NCI-H2107 (cell line): Measurements from ENCODE around the gene RAMP3.
"Not testable (repeated sequence)": the region's sequence is repeated elsewhere in the genome, so short reads cannot be mapped to it uniquely, and the experiment has no call there.

ENCODE experiments used
- DNase-seq: peaks from one replicate; lab custom pipeline; 2025; lab: John Stamatoyannopoulos, UW

RAMP3 gene

DNA sequence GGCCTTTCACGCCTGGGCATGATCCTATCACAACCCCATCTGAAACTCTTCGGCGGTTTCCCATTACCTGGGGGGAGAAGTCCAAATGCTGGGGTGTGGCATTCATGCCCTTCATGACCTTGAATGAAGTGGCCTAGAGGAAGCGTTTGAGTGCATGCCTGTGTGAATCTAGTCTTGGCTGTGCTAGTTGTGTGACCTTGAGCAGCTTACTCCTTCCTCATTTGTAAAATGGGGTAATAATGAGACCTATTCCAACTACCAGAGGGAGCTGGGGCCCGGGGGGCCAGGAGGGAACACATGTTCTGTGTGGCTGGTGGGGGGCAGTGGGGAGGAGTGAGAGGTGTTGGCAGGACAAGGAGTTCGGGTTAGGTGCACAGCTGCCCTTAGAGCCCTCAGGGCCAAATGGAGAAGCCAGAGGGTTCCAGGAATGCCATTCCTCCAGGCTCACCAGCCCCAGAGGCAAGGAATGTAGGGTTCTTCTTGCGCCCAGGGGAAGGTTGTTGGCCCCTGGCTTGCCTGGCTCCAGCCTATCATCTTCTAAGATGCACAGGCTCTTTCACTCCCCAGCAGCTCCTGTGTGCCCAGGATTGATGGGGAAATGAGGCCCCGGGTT, 24.8 kb upstream of the RAMP3 start:
- DNase-seq = no peak

DNA sequence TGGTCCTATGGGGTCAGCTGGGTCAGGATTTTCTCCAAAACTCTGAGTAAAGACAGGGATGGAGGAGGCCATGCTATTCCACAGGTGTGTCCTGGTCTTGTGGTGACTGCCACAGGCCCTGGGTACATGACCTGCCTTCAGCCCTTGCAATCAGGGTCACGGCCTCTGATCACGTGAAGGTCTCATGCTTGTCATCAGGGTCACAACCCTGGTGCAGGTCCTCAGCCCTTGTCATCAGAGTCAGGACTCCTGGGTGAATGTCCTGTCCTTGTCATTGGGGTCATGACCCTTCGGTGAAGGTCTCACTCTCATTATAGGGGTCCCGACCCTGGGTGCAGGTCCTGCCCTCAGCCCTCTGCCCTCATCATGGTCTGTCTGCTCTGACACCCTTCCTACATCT, 24.2 kb upstream of the RAMP3 start:
- no peak for DNase-seq

DNA sequence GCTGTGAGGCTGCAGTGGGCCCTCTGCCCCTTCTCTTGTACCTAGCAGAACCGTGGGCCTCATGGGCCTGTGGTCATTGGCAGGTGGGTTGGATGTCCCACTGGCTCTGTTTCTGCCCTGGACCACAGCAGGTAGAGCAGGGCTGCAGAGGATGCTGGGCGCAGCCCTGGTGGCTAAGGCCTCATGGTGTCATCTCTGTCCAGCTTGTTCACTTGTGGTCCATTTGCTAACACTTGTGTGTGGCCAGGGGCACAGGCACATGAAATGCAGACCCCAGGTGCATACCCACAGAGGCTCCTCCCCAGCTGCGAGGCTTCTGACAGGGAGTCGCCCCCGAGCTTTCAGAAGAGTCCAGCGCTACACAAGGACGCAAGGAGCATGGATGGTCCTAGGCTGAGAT, 23.7 kb upstream of the RAMP3 start:
- no peak for DNase-seq

DNA sequence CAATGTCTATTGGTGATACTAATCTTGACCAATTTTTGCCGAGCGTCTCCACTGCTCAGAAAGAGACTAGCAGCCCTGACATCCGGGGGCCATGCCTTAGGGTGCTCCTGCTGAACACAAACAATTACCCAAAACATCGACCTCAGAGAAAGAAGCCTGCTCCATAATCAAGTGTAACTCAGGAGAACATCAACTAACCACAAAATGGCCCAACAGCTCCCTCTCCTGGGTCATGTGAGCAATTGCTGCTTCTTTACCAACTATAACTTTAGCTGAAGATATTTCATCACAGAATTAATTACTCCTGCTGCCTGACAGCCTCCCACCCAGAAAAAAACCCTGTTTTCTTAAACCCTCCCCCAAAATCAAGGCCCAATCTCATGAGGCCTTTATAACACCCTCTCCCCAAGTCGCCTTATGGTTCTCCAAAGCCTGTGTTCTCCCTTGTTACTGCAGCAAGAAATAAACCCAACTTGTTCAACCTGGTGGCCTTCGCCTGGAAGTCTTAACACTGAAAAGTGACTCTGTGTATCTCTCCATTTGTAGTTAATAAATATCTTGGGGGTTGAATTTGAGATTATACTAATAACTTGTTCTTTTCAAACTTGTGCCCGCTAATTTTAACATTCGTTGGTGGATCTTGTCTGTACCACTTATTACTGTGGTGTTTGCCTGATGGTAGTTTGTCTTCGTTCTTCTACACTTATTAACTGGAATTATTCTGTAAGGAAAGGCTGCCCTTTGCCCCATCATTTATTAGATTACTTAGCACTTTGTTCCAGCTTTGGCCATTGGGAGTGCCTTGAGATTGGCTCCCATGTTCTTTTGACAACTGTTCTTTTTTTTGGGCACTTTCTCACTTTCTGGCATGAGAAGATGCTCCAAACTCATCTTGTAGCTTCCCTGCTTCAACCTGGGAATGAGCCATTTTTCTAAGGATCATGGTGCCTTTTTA, 21.2 kb upstream of the RAMP3 start:
- peak; percentile 42 for DNase-seq

DNA sequence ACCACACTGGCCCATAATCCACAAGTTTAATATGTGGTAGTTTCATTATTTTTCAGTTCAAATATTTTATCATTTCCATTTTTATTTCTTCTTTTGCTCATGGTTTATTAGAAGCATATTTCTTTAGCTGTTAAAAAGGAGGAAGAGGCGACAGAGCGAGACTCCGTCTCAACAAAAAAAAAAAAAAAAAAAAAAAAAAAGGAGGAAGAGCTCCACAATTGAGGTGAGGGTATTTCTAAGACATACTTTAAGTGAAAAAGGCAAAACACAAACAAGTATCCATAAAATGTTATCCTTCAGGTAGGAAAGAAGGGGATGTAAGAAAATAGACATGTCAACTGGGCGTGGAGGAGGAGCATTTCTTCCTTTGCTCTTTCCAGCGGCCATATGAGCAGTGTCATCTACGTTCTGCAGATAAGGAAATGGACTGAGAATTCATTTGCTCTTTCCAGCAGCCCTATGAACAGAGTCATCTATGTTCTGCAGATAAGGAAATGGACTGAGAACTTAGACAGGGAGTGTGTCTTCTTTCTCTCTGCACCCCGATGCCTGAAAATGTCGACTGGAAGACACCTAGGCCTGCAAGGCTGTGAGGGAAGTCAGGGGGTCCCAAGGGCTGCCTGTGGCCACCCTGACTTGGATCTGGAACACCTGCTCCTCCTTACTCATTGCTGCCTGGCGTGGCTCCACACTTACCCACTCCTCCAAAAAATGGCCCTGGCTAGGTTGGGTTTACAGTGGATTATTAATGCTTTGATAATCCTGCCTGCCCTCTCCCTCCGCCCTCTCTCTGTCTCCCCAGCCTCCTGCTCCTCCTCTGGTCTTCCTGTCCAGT, 18.9 kb upstream of the RAMP3 start:
- DNase-seq = no peak

DNA sequence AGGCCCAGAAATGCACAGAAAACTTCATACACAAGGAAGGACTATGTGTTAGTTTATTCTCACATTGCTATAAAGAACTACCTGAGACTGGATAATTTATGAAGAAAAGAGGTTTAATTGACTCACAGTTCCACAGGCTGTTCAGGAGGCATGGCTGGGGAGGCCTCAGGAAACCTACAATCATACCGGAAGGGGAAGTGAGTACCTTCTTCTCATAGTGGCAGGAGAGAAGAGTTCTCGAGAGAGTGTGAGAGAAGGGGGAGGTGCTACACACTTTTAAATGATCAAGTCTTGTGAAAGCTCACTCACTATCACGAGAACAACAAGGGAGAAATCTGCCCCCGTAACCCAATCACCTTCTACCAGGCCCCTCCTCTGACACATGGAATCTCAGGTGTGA, 16.8 kb upstream of the RAMP3 start:
- no peak for DNase-seq

DNA sequence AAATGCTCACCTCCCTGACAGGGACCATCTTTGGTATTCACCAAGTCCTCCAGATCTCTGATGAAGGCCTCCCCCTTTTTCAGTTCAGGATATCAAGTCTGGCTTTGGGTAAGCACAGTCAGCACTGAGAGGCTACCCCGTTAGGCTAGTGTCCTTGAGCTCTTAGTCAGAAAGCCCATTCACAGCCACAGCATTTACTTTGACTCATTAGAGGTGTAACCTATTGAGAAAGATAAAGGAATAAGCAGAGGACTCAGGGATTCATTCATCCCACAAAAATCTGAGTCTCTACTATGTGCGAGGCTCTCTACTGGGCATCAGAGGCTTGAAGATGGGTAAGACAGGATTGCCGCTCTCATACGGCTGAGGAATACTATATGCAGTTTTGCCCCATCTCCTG, 14.0 kb upstream of the RAMP3 start:
- no peak for DNase-seq

DNA sequence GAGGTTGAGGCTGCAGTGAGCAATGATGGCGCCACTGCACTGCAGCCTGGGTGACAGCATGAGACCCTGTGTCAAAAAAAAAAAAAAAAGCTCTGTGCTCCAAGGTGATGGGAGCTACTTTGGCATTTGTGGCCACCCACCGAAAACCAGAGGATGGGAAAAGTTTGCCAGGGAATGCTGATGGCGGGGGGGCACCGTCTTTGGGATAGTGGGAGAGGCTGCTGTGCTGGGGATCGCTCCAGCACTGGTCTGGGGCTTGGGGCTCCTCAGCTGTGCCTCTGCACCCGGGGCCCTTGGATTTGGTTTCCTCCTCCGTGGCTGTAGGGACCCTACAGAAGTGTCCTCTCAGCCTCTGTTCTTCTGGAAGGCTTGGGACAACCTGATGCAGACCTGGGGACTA, 11.7 kb upstream of the RAMP3 start:
- no peak for DNase-seq

DNA sequence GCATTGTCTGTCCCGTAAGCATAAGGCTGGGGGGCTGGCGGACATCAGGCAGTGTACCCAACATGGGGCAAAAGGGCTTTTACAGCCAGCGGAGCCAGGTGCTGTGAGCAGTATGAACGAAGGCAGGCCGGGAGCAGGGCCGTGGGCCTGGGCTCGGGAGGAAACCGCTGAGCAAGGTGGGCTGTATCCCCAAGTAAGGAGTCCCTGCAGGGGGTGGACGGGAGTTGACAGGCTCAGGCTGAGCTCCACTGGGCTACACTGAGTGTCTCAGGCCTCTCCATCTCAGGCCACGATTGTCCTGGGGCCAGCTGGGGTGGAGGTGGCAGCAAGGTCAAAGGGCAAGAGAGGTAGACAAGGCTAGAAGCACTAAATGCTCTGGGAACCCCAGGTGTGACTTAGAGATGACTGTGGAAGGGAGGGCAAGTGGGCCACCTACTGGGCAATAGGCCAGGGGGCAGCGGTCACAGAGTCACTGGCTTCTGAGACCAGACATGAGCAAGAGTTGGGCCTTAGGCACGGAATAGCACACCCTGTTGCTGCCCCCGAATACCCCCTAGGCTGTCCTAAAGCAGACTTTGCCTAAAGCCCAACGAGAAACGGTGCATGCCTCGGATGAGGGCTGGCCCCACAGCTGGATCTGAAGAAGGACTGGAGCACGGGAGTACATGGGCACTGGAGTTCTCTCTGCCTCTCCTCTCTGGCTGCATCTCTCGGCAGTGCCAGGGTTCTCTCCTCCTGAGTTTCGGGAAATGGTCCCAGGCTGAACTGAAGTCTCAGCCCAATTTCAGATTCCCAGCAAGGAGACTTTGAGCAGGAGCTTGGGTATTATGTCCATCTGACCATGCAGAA, 10.8 kb upstream of the RAMP3 start:
- no peak for DNase-seq

DNA sequence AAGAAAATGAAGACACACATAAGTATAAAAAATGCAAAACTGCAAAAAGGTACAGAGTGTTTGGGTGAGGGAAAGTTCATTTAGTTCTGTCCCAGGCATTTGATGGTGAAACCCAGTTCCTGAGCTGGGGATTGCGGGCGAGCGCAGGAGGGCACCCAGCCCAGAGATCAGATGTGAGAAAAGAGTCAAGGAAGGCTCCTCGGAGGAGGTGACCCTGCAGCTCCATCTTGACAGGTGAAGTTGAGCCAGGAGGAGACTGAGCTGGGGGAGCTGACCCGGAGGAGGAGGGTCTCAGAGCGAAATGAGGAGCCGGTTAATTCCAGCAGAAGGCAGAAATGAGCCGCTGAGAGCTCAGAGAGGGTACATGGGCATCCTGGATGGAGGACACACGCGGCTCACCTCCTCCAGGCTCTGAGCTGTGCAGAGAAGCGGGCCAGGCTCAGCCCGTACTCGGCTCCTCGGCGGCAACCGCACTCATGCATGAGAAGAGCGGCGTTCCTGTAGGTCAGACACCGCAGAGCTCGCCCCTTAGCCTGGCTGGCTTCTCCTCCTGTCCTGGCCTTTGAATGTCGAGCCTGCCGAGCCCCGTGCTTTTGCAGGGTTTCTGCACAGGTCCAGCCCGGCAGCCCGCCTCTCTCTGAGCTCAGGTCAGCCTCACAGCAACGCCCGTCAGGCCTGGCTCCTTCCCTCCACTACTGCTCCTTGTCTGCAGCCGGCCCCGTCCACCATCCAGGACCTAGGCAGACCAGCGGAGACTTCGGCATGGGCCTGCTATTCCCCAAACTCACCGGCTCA, 9.5 kb upstream of the RAMP3 start:
- DNase-seq = no peak

DNA sequence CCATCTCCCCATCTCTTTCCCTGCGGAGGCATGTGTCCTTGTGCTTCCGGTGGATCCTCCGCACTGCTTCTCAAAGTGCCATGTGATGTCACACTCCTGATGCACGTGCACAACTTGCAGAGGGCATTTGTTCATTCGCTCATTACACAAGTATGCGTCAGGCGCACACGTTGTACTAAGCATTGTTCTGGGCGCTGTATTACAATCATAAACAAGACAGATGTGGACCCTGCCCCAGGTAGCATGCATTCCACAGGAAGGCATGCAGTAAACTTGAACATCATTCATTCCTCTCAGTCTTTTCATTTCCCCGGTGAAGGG, 9.0 kb upstream of the RAMP3 start:
- no peak for DNase-seq

DNA sequence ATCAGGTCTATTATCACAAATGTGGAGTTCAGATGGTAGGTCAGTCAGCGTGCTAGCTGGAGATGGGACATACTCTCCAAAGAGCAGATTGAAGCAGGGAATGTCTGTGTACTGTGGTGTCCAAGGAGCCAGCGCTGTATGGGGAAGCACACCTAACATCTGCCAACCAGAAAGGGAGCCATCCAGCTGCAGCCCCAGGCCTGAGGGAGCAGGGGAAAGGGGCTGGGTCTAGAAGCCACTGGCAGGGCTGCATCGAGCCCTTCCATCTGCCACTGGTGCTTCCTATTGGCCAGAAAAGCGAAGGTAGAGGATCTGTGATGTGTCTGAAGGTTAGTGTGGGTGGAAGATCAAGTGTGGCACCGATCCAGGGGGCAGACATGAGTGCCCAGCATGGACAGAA, 8.0 kb upstream of the RAMP3 start:
- no peak for DNase-seq

DNA sequence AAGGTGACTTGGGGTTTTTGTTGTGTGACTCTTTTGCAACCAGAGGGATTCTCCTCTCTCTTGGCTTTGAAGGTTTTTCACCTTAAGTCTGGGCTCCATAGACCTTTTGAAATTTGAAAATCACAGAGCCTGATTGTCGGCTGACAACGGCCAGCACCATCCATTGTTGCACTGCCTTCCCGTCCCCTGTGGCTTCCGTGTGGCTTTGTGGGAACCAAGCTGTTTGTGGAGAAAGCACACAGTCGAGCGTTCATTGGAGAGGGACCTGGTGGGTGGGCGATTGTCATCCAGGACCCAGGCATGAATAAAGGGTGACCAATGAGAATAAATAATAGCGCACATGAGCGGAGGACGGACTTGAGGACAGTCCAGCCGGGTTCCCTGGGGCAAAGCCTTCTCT, 7.4 kb upstream of the RAMP3 start:
- no peak for DNase-seq

DNA sequence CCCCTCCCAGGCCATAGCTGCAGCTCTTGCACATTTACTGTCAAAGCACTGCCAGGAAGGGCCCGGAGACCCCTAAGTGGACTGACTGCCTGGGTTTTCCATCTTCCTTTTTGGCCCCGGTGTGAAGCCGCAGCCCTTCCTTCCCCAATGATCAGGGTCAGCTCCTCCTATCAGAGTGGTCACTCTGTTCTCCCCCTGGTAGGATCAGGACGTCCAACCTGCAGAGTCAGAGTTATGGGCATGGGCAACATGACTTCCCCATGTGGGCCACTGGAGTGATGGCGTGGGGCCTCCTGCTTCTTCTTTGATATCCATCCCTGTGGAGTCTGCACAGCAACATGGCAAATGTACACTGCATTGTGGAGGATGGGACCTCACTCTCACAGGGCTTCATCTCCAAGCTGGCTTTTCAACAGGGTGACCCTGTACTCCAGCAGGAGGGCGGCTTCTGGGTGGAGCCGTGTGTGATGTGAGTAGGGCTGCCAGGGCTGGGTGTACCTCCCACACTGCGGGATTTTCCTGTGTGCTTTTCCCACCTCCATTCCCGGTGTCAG, 6.4 kb upstream of the RAMP3 start:
- no peak for DNase-seq

DNA sequence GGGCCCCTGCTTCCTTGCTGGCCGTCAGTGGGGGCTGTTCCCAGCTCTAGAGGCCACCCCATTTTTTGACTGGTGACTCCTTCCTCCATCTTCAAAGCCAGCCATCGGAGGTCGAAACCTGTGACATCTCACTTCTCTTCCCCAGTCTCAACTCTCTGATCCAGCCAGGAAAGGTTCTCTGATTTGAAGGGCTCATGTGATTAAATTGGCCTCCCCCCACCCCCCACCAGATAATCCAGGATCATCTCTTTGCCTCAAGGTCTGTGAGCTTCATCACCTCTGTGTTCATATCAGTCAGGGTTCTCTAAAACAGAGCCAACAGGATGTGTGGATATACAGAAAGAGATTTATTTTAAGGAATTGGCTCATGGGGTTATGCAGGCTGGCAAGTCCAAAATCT, 5.6 kb upstream of the RAMP3 start:
- no peak for DNase-seq

DNA sequence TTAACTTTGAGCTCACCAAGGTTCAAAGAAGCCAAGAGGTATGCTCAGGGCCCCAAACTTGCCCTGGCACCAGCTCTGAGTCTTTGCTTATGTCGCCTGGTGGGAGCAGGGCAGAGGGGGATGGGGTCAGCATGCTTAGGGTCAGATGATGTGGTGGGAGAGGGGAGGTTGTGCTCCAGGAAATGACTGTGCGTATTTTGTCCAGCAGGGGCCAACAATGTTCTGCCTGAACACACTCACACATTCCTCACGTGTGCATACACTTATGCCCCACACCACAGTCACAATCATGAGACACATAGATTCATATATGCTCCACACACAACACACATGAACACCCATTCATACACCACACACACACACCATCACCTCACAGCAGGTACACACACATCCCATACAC, 4.4 kb upstream of the RAMP3 start:
- DNase-seq = no peak

DNA sequence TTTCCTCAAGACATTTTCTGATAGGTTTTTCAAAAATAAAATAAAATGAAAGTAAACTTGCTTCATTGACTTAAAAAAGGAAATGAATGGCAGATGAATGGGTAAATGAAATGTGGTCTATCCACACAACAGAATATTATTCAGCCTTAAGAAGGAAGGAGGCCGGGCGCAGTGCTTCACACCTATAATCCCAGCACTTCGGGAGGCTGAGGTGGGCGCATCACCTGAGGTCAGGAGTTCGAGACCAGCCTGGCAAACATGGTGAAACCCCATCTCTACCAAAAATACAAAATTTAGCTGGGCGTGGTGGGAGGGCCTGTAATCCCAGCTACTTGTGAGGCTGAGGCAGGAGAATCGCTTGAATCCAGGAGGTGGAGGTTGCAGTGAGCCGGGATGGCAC, 3.7 kb upstream of the RAMP3 start:
- not testable (repeated sequence) for DNase-seq

DNA sequence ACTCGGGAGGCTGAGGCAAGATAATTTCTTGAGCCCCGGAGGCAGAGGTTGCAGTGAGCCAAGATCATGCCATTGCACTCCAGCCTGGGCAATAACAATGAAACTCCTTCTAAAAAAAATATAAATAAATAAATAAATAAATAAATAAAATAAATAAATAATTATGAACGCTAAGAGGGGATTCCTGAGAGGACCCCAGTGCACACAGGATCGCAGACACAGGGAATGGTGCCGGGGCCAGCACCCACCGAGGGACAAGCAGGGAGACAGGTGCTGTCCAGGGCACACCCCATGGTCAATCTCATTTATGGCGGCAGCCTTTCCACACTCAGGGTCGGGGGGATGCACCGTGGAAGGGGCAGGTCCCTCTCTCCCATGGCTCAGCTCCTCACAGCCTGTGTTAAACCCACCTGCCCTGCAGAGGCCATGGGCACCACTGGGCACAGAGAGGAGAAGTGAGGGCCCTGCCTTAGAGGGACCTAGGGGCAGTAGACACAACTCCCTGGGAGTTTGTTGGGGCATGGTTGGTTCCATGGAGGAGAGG, 2.2 kb upstream of the RAMP3 start:
- no peak for DNase-seq

DNA sequence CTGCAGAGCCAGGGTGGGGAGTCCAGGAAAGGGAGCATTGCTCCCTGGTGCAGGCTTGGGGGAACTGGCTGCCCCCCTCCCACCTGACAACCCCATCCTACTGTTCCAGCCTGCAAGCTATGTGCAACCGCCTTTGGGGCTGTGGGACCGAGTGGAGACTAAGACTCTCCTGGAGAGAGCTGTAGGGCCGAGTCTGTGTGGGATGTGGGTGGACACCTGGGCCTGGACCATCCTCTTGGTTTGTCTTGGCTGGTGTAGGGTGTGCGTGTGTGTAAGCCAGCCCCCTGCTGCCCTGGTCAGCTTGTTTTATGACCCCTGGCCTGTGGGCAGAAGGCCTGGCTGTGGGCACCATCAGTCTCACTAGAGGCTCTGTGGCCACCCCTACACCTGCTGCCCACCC, 1.6 kb upstream of the RAMP3 start:
- no peak for DNase-seq

DNA sequence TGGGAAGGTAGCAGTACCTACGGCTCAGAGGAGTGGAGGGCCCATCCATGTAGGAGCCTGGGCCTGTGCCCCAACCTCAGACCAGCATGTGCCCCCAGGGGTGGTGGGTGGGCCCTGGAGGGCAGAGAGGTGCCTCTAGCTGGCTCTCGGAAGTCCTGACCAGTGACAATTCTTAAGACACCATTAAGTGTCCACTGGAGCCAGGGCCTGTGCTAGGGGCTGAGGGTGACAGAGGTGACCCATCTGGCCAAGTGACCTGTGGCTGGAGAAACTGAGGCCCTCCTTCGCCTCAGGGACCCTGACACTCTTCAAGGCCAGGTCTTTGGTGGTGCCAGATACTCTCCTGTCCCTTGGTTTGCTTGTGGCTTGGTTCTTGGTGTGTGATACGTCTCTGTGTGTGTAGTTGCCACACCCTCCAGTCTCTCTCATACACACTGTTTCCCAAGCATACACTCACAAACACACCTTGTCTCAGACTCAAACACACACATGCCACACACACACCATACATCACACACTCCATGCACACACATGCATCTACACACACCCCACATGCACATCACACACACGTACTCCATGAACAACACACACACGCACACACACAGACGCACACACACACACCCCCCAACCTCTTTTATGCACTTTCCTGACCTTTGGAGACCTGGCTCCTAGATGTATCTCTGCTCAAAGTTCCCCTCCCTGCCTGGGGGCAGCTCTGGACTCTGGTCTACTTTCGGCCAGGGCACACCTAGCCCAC, 897 bp upstream of the RAMP3 start:
- no peak for DNase-seq
